Epithelial cell of esophagus (primary cell): ENCODE measurements around the gene MAML3.
A peak's percentile ranks its signal among the peaks of the same experiment; 100 is the strongest.
"Not testable (repeated sequence)": the region's sequence is repeated elsewhere in the genome, so short reads cannot be mapped to it uniquely, and the experiment has no call there.

Experiments used
- DNase-seq: peaks from one replicate; pipeline ENCODE4 v3.0.0; 2010; ENCODE audit warnings: low read depth
- H3K4me3 ChIP-seq: 2 replicates; pipeline ENCODE4 v1.5.1; 2011; ENCODE audit warnings: mild to moderate bottlenecking, low read length, control low read depth
- TF ChIP-seq, protein P1 (sequence below): IDR thresholded peaks from 2 replicates; pipeline ENCODE4 v1.5.1; 2011; ENCODE audit warnings: low read depth, mild to moderate bottlenecking, low read length, control low read depth, inconsistent platforms; ENCODE audit not compliant: insufficient read depth; ENCODE audit errors: missing control alignments

The MAML3 gene

DNA sequence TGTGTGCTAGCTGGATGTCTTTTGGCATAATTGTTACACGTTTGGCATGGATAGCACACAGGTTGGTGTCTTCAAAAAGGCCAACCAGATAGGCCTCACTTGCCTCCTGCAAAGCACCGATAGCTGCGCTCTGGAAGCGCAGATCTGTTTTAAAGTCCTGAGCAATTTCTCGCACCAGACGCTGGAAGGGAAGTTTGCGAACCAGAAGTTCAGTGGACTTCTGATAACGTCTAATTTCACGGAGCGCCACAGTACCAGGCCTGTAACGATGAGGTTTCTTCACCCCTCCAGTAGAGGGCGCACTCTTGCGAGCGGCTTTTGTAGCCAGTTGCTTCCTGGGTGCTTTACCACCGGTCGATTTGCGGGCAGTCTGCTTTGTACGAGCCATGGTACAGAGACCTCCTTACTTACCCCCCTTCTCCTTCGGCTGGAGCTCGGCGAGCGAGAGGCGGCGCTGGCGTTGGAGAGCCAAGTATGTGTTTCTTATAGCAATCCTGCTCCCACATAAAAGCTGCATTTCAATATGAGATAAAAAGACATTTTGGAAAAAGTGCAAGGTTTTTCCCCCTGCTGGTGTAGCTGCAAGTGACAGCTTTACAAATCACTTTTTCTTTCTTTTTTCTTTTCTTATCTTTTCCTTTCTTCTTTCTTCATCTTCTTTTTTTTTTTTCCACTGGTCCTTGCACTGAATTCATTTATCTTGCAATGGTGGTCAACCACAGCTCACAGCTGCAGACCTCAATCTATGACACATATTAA lies 455.6 kb downstream of the MAML3 start:
- H3K4me3 ChIP-seq, DNase-seq: not testable (repeated sequence)
- TF ChIP-seq, protein P1, sequence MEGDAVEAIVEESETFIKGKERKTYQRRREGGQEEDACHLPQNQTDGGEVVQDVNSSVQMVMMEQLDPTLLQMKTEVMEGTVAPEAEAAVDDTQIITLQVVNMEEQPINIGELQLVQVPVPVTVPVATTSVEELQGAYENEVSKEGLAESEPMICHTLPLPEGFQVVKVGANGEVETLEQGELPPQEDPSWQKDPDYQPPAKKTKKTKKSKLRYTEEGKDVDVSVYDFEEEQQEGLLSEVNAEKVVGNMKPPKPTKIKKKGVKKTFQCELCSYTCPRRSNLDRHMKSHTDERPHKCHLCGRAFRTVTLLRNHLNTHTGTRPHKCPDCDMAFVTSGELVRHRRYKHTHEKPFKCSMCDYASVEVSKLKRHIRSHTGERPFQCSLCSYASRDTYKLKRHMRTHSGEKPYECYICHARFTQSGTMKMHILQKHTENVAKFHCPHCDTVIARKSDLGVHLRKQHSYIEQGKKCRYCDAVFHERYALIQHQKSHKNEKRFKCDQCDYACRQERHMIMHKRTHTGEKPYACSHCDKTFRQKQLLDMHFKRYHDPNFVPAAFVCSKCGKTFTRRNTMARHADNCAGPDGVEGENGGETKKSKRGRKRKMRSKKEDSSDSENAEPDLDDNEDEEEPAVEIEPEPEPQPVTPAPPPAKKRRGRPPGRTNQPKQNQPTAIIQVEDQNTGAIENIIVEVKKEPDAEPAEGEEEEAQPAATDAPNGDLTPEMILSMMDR, result peak; percentile 6

DNA sequence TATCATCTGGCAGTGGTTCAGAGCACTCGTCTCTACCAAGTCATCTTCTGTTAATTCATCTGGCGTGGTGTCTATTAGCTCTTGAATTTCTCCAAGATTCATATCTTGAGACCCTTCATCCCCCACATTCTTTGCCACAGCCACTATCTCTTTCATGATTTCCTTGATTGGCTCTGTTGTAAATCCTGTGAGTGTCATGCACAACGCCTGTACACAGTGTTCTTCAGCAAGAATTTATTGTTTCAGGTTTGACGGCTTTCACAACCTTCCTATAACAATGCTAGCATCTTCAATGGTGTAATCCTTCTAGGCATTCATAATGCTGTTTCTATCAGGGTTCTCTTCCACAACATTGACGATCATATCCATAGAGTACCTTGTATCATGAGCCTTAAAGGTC lies 457.5 kb downstream of the MAML3 start:
- no peak for DNase-seq
- no peak overlapping the region for H3K4me3 ChIP-seq
- TF ChIP-seq, protein P1, result no peak

DNA sequence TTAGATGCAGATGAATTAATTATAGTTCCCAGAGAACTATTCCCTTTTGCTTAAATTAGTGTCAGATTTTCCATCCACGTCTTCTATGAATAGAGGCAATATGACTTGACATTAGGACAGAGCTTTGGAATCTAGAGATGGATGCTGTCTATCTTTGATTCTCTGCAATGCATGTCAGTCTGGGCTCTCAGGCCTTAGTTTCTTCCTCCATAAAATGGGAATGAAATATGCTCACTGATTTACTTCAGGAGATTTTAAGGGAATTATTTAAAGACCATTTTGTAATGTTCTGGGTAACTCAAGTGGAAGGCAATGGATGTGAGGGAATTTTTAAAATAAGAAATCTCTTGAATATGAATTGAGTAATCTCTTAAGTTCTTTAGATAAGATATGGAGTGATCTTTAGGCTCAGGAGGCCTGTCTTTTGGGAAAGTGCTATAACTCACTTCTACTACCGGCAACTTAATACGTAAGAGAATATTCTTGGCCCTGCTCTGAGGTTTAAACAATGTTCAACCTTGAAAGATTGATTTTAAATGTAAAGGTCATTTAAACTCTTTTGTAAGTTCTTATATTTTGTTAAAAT lies 459.4 kb downstream of the MAML3 start:
- DNase-seq, result no peak
- no peak overlapping the region for H3K4me3 ChIP-seq
- TF ChIP-seq, protein P1, result no peak

DNA sequence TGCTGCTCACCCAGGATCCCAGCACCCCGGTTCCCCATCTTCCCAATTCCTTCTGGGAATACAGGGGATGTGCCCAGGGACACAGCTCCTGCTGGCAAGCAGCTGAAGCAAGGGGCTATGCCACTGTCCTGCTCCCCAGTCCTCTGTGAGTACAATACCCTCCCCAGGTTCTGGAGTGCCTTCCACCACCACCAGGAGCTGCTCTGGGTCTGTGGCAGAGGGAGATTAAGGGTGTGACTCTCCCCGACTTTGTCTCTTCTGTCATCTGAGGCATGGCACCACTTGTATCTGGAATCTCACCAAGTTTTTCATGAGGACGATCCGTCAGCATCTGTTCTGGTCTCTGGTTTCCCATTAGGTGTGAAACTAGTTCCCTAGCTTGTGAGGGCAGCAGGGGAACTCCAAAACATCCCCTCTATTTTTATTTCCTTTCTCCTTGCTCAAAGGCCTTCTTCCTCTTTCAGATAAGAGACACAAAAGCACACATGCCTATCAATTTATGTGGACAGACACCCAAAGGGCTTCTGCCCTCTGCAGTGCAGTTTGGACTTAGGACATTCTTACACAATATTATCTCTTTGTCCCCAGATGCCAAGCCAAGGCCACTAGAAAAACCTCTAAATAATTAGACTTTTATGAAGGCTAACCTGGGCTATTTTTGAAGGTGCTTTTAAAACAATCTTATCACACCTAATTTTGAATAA lies 461.5 kb downstream of the MAML3 start:
- peak; percentile 36 for DNase-seq
- no peak overlapping the region for H3K4me3 ChIP-seq
- TF ChIP-seq, protein P1, result peak; percentile 64

DNA sequence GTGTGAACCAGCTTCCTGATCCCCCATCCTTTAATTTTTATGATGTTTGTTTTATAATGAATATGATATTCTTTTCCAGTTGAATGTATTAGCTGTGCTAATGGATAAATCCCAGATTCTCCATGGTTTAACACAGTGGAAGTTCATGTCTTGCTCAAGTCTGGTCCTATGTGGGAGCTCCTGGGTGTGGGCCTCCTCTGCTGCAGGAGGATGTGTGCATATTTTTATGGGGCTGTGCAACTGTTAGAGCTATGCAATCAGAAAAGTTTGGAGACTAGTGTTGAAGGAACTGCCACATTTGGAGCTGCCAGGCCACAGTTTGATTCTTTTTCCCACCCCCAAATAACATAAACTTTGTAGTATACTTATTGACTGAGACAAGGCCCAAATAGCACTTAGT lies 463.6 kb downstream of the MAML3 start:
- TF ChIP-seq, protein P1, result no peak
- no peak overlapping the region for H3K4me3 ChIP-seq
- DNase-seq, result no peak

DNA sequence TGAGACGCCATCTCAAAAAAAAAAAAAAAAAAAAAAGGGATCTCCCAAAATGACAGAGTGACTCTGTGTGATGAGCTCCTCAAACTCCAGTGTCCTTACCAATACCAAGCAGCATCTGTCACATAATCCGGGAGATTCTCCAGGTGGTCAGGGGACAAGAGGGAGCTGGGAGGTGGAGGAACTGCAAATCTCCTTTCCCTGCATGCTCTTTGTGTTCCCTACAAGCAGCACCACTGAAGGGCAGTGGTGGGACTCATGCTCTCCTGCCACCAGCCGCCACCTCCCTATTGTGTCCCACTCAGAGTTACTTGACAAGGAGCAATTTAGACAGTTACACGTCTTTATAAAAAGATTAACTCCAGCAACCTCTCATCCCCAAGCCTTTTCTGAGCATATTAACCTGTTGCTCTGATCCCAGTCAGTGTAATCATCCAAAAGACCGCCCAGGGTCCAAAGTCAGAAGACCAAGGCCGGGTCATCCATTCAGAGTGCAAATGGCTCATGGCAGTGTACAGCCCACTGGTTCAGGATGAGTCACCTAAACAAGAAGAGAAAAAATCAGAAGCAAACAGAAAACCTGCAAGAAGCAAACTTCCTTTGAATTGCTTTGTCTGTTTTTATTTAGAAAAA lies 464.8 kb downstream of the MAML3 start:
- no peak for DNase-seq
- TF ChIP-seq, protein P1, result no peak
- H3K4me3 ChIP-seq, result no peak overlapping the region
